Suppressor macrophage treated with lipopolysaccharide for 1 hour (primary cell): ENCODE results near the gene GNA14.
"Not testable (repeated sequence)": the region's sequence is repeated elsewhere in the genome, so short reads cannot be mapped to it uniquely, and the experiment has no call there.

Experiments used
- DNase-seq, 3 donors: peaks; one replicate each; pipeline ENCODE4 v3.0.0-alpha.2; 2020 to 2022

Gene GNA14

DNA sequence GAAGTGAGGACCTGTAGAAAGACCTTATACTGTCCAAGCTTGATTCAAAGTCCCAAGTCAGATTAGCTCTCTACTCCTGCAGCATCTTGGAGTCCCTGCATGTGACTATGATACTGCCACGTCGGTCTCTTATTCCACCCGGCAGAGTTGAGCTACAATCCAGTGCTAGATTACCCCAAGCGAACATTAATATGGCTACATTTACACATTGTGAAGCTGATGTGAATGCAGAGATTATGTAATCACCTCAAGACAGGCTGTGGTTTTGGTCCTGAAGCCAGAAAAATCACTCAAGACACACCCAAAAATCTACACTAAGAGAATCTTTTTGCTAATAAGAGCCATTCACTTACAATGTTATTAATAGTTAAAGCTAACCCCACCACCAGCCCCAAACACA is 116.7 kb downstream of the GNA14 start:
- no peak for DNase-seq

GRCh38 chr9:77523891-77524290 is 124.2 kb downstream of the GNA14 start:
- DNase-seq, result no peak

DNA sequence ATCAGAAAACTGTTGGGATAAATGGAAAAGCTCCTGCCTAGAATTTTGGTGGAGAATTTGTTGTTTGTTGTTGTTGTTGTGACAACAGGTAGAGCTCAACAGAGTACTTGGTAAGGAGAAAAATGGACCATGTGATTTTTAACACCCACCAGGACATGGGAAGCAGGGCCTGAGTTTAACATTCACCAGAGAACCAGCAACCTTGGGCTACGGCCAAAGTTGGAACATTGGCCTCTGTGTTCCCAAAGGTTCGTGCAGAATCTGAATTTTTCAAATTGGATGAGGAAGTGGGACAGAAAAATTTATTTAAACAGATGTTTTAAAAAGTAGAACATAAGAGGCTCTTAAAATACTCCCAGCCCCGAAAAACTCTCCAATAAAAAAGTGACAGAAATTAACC is 127.0 kb downstream of the GNA14 start:
- no peak for DNase-seq

DNA sequence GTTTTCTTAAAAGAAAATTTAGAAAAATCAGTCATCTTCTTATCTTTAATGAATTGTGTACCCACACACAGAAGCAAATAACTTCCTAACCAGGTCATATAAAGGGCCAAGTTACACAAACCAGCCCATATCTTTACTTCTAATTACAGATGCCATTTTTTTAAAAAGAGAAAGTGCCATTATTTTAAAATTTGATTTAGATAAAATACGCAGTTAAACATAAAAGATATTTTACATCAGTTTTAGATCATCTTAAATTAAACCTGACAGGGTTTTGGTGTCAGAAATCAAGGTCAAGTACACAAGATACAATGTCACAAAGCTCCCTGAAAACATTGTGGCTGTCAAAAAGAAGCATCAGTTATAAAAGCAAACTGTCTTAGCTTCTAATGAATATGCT is 129.4 kb downstream of the GNA14 start:
- DNase-seq, result no peak

DNA sequence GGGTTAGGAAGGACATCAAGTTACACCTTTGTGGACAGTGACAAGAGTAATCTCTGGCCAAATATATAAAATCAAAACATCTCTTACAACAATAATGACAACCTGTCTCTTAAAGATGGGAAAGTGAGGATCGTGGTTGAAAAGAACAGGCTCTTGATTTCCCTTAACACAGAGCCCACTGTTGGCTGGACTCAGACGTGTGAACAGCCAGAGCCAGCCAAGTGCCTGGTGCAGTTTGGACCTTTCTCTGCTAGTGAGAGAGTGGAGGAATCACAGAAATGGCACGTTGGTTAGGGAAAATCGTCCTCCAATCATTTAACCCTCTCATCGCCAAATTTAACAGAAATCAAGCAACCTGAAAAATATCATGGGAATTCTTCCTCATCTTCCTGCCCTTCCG is 131.3 kb downstream of the GNA14 start:
- DNase-seq, result no peak

- DNase-seq, result no peak
These were observed 133.0 kb downstream of the GNA14 start for GRCh38 chr9:77514886-77515711.

GRCh38 chr9:77513457-77513856 is 134.7 kb downstream of the GNA14 start:
- no peak for DNase-seq

DNA sequence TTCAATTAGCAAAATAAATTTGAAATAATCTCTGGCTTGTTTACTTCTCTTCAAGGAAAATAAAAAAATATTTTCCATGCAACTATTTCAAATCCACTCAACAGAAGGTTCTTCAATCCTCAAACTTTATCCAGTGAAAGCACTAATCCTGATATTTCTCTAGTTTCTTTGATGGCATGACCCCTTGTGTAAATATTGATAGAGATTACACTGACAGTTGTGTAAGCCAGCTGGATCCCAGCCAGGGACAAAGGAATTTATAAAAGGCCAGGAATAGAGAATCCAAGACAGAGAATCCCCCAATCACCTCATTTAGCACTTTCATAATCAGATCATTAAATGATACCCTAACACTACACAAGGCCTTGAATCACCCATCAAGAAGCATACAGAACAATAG is 135.2 kb downstream of the GNA14 start:
- DNase-seq, result no peak

DNA sequence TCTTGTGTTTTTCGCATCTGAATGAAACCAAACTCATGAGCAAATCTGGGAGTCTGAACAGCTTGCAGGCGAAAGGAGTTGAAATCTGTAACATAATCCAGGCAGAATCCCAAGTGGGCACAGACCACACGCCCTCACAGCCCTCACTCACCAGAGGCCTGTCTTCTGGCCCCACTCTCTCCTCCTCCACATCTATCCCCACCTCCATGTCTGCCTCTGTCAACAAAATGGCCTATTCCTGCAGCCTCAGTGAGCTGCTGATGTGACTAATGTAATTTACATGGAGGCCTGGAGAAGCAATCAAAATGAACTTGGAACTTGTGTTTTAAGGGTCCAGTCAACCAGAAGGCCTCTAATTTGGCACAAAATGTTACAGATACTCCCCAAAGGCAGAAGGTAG is 136.6 kb downstream of the GNA14 start:
- no peak for DNase-seq

DNA sequence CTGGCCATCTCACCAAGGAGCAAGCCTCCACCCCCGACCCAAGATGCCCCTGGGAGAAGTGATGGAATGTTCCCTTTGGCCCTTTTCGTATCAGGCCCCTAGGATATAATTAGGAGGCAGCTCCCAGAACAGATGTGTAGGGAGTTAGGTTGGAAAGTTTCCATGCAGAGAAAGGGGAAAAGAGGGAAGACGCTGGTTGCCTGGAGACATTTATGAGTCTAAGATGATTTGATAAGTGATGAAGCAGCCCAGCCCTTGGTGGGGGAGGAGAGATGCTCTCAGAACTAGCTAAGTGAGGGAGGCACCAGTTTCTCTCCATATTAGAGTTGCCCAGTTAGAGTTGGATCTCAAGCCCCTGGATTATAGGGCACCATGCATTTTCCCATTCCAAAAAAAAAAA is 137.5 kb downstream of the GNA14 start:
- no peak for DNase-seq

- DNase-seq, result no peak
These were observed 139.7 kb downstream of the GNA14 start for GRCh38 chr9:77508396-77508795.

DNA sequence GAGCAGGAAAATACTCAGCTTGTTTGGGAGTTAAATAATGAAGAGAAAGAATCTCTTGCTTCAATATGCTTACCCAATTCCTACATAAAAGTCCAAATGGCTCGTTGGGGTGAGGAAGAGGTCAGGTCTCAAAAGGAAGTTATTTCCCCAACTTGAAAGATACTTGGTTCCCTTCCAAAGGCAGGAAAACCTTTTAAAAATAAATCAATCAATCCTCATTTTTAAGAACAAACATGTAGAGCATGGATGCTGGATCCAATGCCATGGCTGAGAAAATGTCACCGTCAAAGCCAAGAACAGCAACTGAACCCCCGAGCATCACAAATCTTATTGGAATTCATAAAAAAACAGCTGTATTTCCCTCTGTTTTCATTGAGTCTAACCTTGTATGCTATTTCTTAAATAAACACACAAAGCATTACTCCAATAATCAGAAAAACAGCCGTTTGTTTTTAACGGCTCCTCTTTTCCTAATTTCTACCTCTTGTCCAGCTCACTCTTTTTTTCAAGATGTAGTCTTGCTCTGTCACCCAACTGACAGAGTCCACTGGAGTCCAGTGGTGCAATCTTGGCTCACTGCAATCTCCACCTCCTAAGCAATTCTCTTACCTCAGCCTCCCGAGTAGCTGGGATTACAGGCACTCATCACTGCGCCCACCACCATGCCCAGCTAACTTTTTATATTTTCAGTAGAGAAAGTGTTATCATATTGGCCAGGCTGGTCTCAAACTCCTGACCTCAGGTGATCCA is 140.7 kb downstream of the GNA14 start:
- no peak for DNase-seq

- DNase-seq, result no peak
These were observed 142.9 kb downstream of the GNA14 start for GRCh38 chr9:77505232-77505631.

- DNase-seq, result peak; percentile 56 to 71 (median 60)
These were observed 145.6 kb downstream of the GNA14 start for GRCh38 chr9:77502568-77502967.

- no peak for DNase-seq
These were observed 149.2 kb downstream of the GNA14 start for GRCh38 chr9:77498891-77499290.

DNA sequence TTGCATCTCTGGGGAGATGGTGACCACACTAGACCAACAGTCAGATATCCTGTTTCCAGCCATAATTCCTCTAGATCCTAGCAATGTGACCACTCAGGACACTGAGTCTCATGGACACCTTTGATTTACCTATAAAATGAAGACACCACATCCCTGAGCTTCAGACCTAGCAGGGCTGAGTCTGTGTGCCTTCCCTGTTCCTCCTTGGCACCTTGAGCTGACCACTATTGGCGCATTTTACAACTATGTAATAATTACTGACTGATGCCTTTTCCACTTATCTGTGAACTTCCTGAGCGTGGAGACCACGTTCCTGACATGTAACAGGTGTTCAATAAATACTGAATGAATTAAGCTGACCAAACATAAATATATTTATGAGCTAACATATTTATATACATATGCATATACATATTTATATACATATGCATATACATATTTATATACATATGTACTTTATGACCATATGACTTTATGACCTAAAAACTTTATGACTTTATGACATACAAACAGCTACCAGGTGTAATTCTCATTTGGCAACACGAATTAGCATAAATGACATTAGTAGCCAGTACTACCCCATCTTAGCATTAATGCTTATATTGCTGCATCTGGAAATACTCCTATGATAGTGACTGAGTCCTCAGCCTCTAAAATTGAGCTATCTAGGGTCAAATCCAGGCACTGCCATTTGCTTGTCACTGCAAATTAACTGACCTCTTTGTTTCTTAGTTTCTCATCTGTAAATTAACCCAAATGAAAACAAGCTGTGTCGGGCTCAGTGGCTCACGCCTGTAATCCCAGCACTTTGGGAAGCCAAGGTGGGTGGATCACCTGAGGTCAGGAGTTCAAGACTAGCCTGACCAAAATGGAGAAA is 150.6 kb downstream of the GNA14 start:
- no peak for DNase-seq

GRCh38 chr9:77495834-77496671 is 152.1 kb downstream of the GNA14 start:
- DNase-seq, result no peak

DNA sequence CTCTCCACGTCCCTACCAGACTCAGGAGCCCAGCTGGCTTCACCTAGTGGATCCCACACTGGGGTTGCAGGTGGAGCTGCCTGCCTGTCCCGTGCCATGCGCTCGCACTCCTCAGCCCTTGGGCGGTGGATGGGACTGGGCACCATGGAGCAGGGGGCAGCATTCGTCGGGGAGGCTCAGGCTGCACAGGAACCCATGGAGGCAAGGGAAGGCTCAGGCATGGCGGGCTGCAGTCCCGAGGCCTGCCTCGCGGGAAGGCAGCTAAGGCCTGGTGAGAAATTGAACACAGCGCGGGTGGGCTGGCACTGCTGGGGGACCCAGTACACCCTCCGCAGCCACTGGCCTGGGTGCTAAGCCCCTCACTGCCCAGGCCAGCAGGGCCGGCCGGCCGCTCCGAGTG is 157.8 kb downstream of the GNA14 start:
- not testable (repeated sequence) for DNase-seq

DNA sequence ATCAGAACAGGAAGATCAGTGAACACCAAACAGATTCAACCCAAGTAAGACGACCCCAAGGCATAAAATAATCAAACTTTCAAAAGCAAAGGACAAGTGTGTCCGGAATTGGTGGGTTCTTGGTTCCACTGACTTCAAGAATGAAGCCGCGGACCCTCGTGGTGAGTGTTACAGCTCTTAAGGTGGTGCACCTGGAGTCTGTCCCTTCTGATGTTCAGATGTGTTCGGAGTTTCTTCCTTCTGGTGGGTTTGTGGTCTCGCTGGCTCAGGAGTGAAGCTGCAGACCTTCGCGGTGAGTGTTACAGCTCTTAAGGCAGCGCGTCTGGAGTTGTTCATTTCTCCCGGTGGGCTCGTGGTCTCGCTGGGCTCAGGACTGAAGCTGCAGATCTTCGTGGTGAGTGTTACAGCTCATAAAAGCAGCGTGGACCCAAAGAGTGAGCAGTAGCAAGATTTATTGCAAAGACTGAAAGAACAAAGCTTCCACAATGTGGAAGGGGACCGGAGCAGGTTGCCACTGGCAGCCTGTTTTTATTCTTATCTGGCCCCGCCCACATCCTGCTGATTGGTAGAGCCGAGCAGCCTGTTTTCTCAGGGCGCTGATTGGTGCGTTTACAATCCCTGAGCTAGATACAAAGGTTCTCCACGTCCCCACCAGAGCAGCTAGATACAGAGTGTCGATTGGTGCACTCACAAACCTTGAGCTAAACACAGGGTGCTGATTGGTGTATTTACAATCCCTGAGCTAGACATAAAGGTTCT is 158.5 kb downstream of the GNA14 start:
- not testable (repeated sequence) for DNase-seq

DNA sequence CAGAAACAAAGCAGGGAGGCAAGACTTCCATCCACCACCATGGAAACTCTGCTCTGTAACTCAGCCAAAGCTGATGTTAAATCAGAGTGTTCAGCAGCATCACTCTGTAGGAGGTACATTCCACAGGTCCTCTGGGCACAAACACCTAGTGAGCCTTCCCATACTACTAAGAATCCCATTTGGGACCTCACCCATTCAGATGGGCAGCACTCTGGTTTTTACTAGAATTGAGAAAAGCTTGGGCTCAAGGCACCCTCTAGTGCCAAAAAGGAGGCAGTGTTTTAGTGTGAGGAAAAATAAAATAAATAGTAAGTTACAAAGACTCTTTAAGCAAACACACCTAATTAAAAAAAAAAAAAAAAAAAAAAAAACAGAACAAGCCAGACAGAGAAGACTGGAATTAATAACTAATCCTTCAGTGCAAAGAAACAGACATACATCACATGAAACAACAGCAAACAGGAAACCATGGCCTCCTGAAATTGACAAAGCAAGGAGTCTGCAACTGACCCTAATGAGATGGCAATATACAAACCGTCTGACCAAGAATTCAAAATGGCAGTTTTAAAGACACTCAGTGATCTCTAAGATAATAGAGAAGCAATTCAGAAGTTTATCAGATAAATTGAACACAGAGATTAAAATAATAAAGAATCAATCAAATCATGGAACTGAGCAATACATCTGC is 159.5 kb downstream of the GNA14 start:
- peak in 1 of 3 donors; percentile 2 for DNase-seq

- DNase-seq, result no peak
These were observed 161.2 kb downstream of the GNA14 start for GRCh38 chr9:77486968-77487367.
